H54 (cell line): ENCODE results near the gene PIK3R1.

Source experiments
- DNase-seq: peaks from one replicate; pipeline ENCODE4 v3.0.0; 2011; ENCODE audit warnings: low spot score, mixed read lengths; ENCODE audit not compliant: insufficient read length
- FAIRE-seq: peaks from 3 replicates; lab custom pipeline; 2011; peaks lifted over from hg19 to GRCh38; lab: Jason Lieb, UNC
- POLR2A ChIP-seq: IDR thresholded peaks from 2 replicates; pipeline ENCODE4 v1.6.1; 2011; ENCODE audit warnings: low read depth, mild to moderate bottlenecking, low read length

Gene PIK3R1

DNA sequence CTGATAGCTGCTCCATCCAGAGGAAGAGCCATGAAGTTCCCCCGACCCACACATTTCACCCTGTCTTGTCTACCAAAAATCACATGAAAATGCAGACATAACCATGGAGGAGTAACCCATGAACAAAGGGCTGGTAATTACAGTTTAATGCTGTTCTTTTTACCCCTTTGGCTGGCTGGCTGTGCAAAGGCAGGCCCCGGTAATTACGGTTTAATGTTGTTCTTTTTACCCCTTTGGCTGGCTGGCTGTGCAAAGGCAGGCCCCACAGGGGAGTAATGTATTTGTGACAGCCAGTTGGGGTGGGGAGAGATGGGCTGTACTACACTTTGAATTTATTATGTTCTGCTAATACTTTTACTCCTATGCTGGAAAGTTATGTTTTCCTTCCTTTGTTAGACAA is 41.7 kb downstream of the PIK3R1 start:
- FAIRE-seq (no peak), DNase-seq (no peak)
- no peak for TF ChIP-seq POLR2A

DNA sequence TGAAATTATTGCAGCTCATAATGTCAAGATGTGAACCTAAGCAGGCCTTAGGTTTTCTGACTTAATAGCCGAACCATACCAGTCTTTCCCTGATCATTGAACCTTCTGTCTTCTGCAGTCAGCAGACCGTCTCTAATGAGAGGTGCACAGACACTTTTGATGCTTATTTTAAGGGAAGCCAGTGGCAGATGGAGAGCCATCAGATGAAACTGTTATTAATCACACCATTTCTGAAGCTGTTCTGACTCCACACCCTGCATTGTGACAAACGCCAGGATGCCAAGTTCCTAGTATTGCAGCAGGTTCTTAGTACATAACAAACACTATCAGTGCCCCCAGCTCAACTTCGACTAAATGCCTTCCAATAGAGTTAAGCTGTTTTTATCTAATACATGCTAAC is 43.0 kb downstream of the PIK3R1 start:
- DNase-seq, result no peak
- TF ChIP-seq POLR2A, result no peak
- FAIRE-seq, result no peak

DNA sequence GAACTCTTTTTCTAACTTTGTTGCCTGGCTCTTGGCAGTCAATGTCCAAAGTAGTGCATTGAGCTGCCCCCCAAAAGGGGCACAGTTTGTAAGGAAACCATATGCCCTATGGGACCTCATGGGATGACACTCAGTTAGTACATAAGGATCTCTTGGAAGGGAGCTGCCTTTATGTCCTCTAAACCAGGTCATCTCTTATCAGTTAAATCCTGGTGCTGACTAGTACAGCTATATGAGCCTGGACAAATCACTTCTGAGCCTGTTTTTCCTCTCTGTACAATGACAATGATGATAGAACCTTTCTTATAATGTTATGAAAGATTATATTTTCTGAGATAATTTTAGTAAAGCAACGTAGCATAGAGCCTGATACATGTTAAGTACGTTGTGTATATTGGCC is 44.1 kb downstream of the PIK3R1 start:
- no peak for DNase-seq
- no peak for FAIRE-seq
- TF ChIP-seq POLR2A, result no peak

DNA sequence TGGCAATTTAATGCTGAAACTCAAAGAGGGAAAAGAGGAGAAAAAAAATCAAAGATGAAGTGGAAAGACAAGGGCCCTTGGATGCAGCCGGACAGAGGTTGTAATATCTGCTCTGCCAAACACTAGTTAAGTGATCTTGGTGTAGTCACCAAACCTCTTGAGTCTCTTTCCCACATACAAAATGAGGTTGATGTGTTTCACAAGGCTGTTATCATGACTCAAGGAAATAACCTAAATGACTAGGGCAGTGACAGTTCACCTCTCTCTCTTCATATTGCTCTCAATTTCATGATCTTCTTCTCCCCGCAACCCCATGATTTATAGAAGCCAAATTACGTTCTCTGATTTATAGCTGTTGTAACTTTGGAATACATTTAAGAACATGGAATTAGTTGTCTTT is 44.9 kb downstream of the PIK3R1 start:
- TF ChIP-seq POLR2A, result no peak
- no peak for FAIRE-seq
- no peak for DNase-seq

GRCh38 chr5:68261169-68261568 is 45.6 kb downstream of the PIK3R1 start:
- DNase-seq (no peak), FAIRE-seq (no peak)
- no peak for TF ChIP-seq POLR2A

- TF ChIP-seq POLR2A, result no peak
- FAIRE-seq (no peak), DNase-seq (no peak)
These were observed 46.1 kb downstream of the PIK3R1 start for GRCh38 chr5:68261569-68262065.

DNA sequence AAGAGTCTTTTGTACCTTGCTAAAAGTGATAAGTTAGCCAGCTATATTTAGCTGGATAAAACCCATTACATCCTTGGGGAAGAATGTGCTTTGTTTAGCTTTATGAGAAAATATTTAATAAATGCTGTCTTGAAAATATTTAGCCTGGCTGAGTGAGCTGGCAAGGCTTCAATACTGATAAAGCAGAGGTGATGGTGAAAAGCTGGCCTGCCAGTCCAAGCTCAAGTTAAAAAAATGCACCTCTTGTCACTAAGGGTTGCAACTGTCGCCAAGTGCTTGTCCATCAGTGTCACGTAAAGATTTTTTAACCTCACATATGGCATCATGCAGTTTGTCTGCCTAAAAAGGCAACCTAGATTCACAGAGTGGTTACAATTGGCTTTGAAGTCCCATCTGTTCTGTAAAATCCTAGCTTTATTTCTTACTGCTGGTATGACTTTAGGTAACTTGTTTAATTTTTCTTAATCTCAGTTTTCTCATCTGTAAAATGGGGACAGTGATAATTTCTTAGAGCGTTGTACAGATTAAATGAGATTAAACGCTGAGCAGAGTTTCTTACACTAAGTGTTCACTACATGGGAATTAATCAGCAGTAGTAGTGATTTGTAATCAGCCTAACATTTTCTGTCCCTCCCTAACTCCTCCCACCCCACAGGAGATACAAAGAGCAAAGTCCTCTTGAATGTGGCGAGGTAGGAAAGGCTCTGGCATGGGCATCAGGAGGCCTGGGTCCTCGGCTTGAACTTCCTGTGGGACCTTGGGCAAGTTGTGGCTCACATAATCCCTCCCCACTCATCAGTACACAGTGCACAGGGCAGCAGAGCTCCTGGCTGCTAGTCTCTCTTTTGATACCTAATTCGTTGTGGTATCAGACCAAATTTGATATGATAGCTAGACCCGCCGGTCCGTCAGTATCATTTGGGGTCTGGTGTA is 48.7 kb downstream of the PIK3R1 start:
- FAIRE-seq, result no peak

DNA sequence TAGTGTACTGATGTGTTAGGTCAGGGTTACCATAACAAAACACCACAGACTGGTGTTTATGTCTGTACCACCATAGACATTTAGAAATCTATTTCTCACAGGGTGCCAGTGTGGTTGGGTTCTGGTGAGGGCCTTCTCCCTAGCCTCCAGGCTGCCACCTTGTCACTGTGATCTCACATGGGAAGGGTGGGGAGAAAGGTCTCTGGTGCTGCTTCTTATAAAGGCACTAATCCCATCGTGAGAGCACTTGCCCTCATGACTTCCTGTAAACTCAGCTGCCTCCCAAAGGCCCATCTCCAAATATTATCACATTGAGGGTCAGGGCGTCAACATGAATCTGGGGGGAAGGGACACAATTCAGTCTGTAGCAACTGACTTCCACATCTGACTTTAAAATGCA is 49.8 kb downstream of the PIK3R1 start:
- no peak for FAIRE-seq
- no peak for DNase-seq

More for the DNA sequence above, 48.7 kb downstream of the PIK3R1 start:
- no peak for TF ChIP-seq POLR2A
- DNase-seq, result no peak

GRCh38 chr5:68265822-68266395 is 50.4 kb downstream of the PIK3R1 start:
- FAIRE-seq, result no peak
- DNase-seq, result no peak
- no peak for TF ChIP-seq POLR2A

More for the DNA sequence above, 49.8 kb downstream of the PIK3R1 start:
- TF ChIP-seq POLR2A, result no peak

- DNase-seq, result no peak
- TF ChIP-seq POLR2A, result no peak
- FAIRE-seq, result no peak
These were observed 50.9 kb downstream of the PIK3R1 start for GRCh38 chr5:68266457-68266856.

DNA sequence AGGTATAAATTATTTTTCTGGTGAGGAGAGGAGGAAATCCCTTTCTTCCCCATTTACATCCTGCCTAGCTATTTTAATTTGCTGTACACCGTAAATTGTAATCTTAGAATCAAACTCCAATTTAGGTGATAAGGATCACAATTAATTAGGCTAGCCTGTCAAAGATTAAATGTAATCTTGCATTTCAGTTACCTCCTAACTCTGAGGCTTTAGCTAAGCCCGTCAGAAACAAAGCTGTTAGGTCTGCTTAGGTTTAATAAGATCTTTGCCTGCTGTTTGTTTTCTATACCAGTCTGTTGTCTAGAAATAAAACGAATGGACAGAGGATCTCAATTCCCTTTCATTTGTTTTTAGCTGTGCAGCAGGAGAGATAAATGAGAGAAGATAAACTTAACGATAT is 51.5 kb downstream of the PIK3R1 start:
- DNase-seq (no peak), FAIRE-seq (no peak)
- TF ChIP-seq POLR2A, result no peak

- TF ChIP-seq POLR2A, result no peak
- FAIRE-seq, result no peak
- no peak for DNase-seq
These were observed 52.7 kb downstream of the PIK3R1 start for GRCh38 chr5:68268101-68268851.

DNA sequence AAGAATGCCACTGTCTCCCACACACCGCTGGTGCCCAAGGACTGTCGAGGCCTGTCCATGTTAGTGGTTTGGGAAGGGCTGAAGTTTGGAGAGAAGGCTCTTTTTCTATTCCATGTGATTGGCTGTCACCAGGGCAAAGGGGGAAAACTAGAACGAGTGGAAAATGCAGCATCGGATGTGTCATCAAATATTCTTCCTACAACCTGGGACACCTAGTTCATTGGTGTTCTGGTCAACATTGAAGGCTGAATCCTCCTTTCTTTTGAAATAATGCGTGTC is 53.2 kb downstream of the PIK3R1 start:
- DNase-seq, result no peak
- TF ChIP-seq POLR2A, result no peak
- FAIRE-seq, result no peak

- DNase-seq (no peak), FAIRE-seq (no peak)
- no peak for TF ChIP-seq POLR2A
These were observed 54.3 kb downstream of the PIK3R1 start for GRCh38 chr5:68269820-68270219.
